ENCODE results near the gene TMEM229B.

Gene TMEM229B

GRCh38 chr14:67505254-67505653 lies 16.7 kb upstream of the TMEM229B start:
- H4K8ac ChIP-seq (ENCODE audit: low read depth, low read length): no peak overlapping the region
- peaks cover 0 to 7% (median 0%) of the 10 kb centered on the region in 3 experiments for H3K27me3 ChIP-seq (ENCODE audit: control insufficient read depth in 3 of 3, insufficient read depth in 3 of 3, low read depth in 1 of 3, low read length in 3 of 3)
- peak overlapping the region; percentile 1 for H2AK5ac ChIP-seq (ENCODE audit: low read depth, low read length)
- no peaks in the 10 kb centered on the region for H3K9me3 ChIP-seq (replicated peaks in 1 of 2; ENCODE audit: control insufficient read depth in 2 of 2, insufficient read depth in 1 of 2, low read depth in 1 of 2, low read length in 2 of 2)
- no peaks in the 10 kb centered on the region for H3K36me3 ChIP-seq (replicated peaks in 1 of 2; ENCODE audit: control insufficient read depth in 2 of 2, insufficient read depth in 2 of 2, low read length in 2 of 2)
- no peak for DNase-seq (ENCODE audit: low spot score)
- H3K4ac ChIP-seq (ENCODE audit: low read length): no peak overlapping the region
- no peaks in the 10 kb centered on the region for H3K4me1 ChIP-seq (ENCODE audit: control insufficient read depth in 2 of 2, insufficient read depth in 1 of 2, low read depth in 1 of 2, low read length in 2 of 2)
- no peak overlapping the region for H2BK15ac ChIP-seq (ENCODE audit: low read length)
- WGBS, 2 donors (ENCODE audit: extremely low coverage in 2 of 2, insufficient read length in 2 of 2, insufficient replicate concordance in 1 of 2): no CpG with 5 or more reads among the region's 1 CpG
- no peak overlapping the region for H2BK5ac ChIP-seq (ENCODE audit: low read length)
- no peak overlapping the region for H3K9ac ChIP-seq (ENCODE audit: low read depth, low read length, poor library complexity)
- H2BK120ac ChIP-seq (ENCODE audit: low read depth, low read length): no peak overlapping the region
- no peak overlapping the region for H4K91ac ChIP-seq (ENCODE audit: low read depth, low read length, poor library complexity)
- H2AFZ ChIP-seq (ENCODE audit: low read length): no peak overlapping the region
- H3K18ac ChIP-seq (ENCODE audit: low read length): no peak overlapping the region
- H3K14ac ChIP-seq (ENCODE audit: low read length): peak overlapping the region; percentile 92
- no peak overlapping the region for H2BK12ac ChIP-seq (ENCODE audit: low read length)
- H3K23ac ChIP-seq (ENCODE audit: low read depth, low read length, poor library complexity): no peak overlapping the region
- H3K79me1 ChIP-seq (ENCODE audit: low read depth, low read length): no peaks in the 10 kb centered on the region
- H3K4me3 ChIP-seq (ENCODE audit: low read length in 2 of 2): no peak overlapping the region
- no peak overlapping the region for H3K27ac ChIP-seq (replicated peaks; ENCODE audit: low read length)
- no peak overlapping the region for H3K4me2 ChIP-seq (ENCODE audit: insufficient read depth, low read length, poor library complexity, severe bottlenecking)

- Histone ChIP-seq H2BK120ac (ENCODE audit: low read depth, low read length) (no peak overlapping the region), H3K23ac (ENCODE audit: low read depth, low read length, poor library complexity) (no peak overlapping the region), H3K4me3 (ENCODE audit: low read length in 2 of 2) (no peak overlapping the region), H2AFZ (ENCODE audit: low read length) (no peak overlapping the region), H3K9me3 (replicated peaks in 1 of 2; ENCODE audit: control insufficient read depth in 2 of 2, insufficient read depth in 1 of 2, low read depth in 1 of 2, low read length in 2 of 2) (no peaks in the 10 kb centered on the region), H2AK5ac (ENCODE audit: low read depth, low read length) (no peak overlapping the region), H3K79me1 (ENCODE audit: low read depth, low read length) (no peaks in the 10 kb centered on the region), H3K4me2 (ENCODE audit: insufficient read depth, low read length, poor library complexity, severe bottlenecking) (no peak overlapping the region), H2BK15ac (ENCODE audit: low read length) (no peak overlapping the region), H3K14ac (ENCODE audit: low read length) (no peak overlapping the region), H3K36me3 (replicated peaks in 1 of 2; ENCODE audit: control insufficient read depth in 2 of 2, insufficient read depth in 2 of 2, low read length in 2 of 2) (no peaks in the 10 kb centered on the region), H2BK12ac (ENCODE audit: low read length) (no peak overlapping the region), H3K18ac (ENCODE audit: low read length) (no peak overlapping the region), H4K8ac (ENCODE audit: low read depth, low read length) (no peak overlapping the region), H2BK5ac (ENCODE audit: low read length) (no peak overlapping the region), H3K27me3 (ENCODE audit: control insufficient read depth in 3 of 3, insufficient read depth in 3 of 3, low read depth in 1 of 3, low read length in 3 of 3) (peaks cover 0 to 7% (median 0%) of the 10 kb centered on the region in 3 experiments), H4K91ac (ENCODE audit: low read depth, low read length, poor library complexity) (no peak overlapping the region), H3K27ac (replicated peaks; ENCODE audit: low read length) (no peak overlapping the region), H3K9ac (ENCODE audit: low read depth, low read length, poor library complexity) (no peak overlapping the region), H3K4me1 (ENCODE audit: control insufficient read depth in 2 of 2, insufficient read depth in 1 of 2, low read depth in 1 of 2, low read length in 2 of 2) (no peaks in the 10 kb centered on the region), H3K4ac (ENCODE audit: low read length) (no peak overlapping the region)
- no CpG with 5 or more reads among the region's 7 CpGs for WGBS, 2 donors (ENCODE audit: extremely low coverage in 2 of 2, insufficient read length in 2 of 2, insufficient replicate concordance in 1 of 2)
- DNase-seq (ENCODE audit: low spot score): no peak
Measured at GRCh38 chr14:67503331-67503730, 14.8 kb upstream of the TMEM229B start.

- Histone ChIP-seq H3K4me1 (ENCODE audit: control insufficient read depth in 2 of 2, insufficient read depth in 1 of 2, low read depth in 1 of 2, low read length in 2 of 2) (no peaks in the 10 kb centered on the region), H3K4me3 (ENCODE audit: low read length in 2 of 2) (no peak overlapping the region), H3K27me3 (ENCODE audit: control insufficient read depth in 3 of 3, insufficient read depth in 3 of 3, low read depth in 1 of 3, low read length in 3 of 3) (peaks cover 0 to 3% (median 0%) of the 10 kb centered on the region in 3 experiments), H2AK5ac (ENCODE audit: low read depth, low read length) (no peak overlapping the region), H3K23ac (ENCODE audit: low read depth, low read length, poor library complexity) (no peak overlapping the region), H3K9ac (ENCODE audit: low read depth, low read length, poor library complexity) (no peak overlapping the region), H3K4me2 (ENCODE audit: insufficient read depth, low read length, poor library complexity, severe bottlenecking) (no peak overlapping the region), H3K18ac (ENCODE audit: low read length) (no peak overlapping the region), H3K9me3 (replicated peaks in 1 of 2; ENCODE audit: control insufficient read depth in 2 of 2, insufficient read depth in 1 of 2, low read depth in 1 of 2, low read length in 2 of 2) (no peaks in the 10 kb centered on the region), H2BK120ac (ENCODE audit: low read depth, low read length) (no peak overlapping the region), H2AFZ (ENCODE audit: low read length) (no peak overlapping the region), H2BK5ac (ENCODE audit: low read length) (no peak overlapping the region), H4K91ac (ENCODE audit: low read depth, low read length, poor library complexity) (no peak overlapping the region), H2BK15ac (ENCODE audit: low read length) (no peak overlapping the region), H3K79me1 (ENCODE audit: low read depth, low read length) (no peaks in the 10 kb centered on the region), H3K4ac (ENCODE audit: low read length) (no peak overlapping the region), H2BK12ac (ENCODE audit: low read length) (no peak overlapping the region), H4K8ac (ENCODE audit: low read depth, low read length) (no peak overlapping the region), H3K14ac (ENCODE audit: low read length) (no peak overlapping the region), H3K36me3 (replicated peaks in 1 of 2; ENCODE audit: control insufficient read depth in 2 of 2, insufficient read depth in 2 of 2, low read length in 2 of 2) (no peaks in the 10 kb centered on the region), H3K27ac (replicated peaks; ENCODE audit: low read length) (no peak overlapping the region)
- no peak for DNase-seq (ENCODE audit: low spot score)
- no CpG with 5 or more reads among the region's 6 CpGs for WGBS, 2 donors (ENCODE audit: extremely low coverage in 2 of 2, insufficient read length in 2 of 2, insufficient replicate concordance in 1 of 2)
Measured at GRCh38 chr14:67502867-67503266, 14.3 kb upstream of the TMEM229B start.

- H3K14ac ChIP-seq (ENCODE audit: low read length): no peak overlapping the region
- WGBS, 2 donors (ENCODE audit: extremely low coverage in 2 of 2, insufficient read length in 2 of 2, insufficient replicate concordance in 1 of 2): no CpG with 5 or more reads among the region's 4 CpGs
- no peak overlapping the region for H4K8ac ChIP-seq (ENCODE audit: low read depth, low read length)
- no peak overlapping the region for H3K4ac ChIP-seq (ENCODE audit: low read length)
- DNase-seq (ENCODE audit: low spot score): no peak
- no peak overlapping the region for H2BK120ac ChIP-seq (ENCODE audit: low read depth, low read length)
- H2AK5ac ChIP-seq (ENCODE audit: low read depth, low read length): no peak overlapping the region
- no peak overlapping the region for H3K4me3 ChIP-seq (ENCODE audit: low read length in 2 of 2)
- no peak overlapping the region for H2BK15ac ChIP-seq (ENCODE audit: low read length)
- H3K79me1 ChIP-seq (ENCODE audit: low read depth, low read length): no peaks in the 10 kb centered on the region
- H3K27me3 ChIP-seq (ENCODE audit: control insufficient read depth in 3 of 3, insufficient read depth in 3 of 3, low read depth in 1 of 3, low read length in 3 of 3): no peaks in the 10 kb centered on the region
- H3K18ac ChIP-seq (ENCODE audit: low read length): no peak overlapping the region
- no peak overlapping the region for H3K4me2 ChIP-seq (ENCODE audit: insufficient read depth, low read length, poor library complexity, severe bottlenecking)
- H2BK5ac ChIP-seq (ENCODE audit: low read length): no peak overlapping the region
- H3K23ac ChIP-seq (ENCODE audit: low read depth, low read length, poor library complexity): no peak overlapping the region
- no peak overlapping the region for H3K9ac ChIP-seq (ENCODE audit: low read depth, low read length, poor library complexity)
- H3K4me1 ChIP-seq (ENCODE audit: control insufficient read depth in 2 of 2, insufficient read depth in 1 of 2, low read depth in 1 of 2, low read length in 2 of 2): no peaks in the 10 kb centered on the region
- no peak overlapping the region for H4K91ac ChIP-seq (ENCODE audit: low read depth, low read length, poor library complexity)
- no peaks in the 10 kb centered on the region for H3K36me3 ChIP-seq (replicated peaks in 1 of 2; ENCODE audit: control insufficient read depth in 2 of 2, insufficient read depth in 2 of 2, low read length in 2 of 2)
- H2AFZ ChIP-seq (ENCODE audit: low read length): no peak overlapping the region
- H3K9me3 ChIP-seq (replicated peaks in 1 of 2; ENCODE audit: control insufficient read depth in 2 of 2, insufficient read depth in 1 of 2, low read depth in 1 of 2, low read length in 2 of 2): no peaks in the 10 kb centered on the region
- no peak overlapping the region for H3K27ac ChIP-seq (replicated peaks; ENCODE audit: low read length)
- no peak overlapping the region for H2BK12ac ChIP-seq (ENCODE audit: low read length)
Measured at GRCh38 chr14:67501670-67502069, 13.1 kb upstream of the TMEM229B start.
